Liver (tissue), 3 donors: Measurements from ENCODE around the gene RAB38.

Experiments used
- CTCF ChIP-seq: fragments of 150-350 bp; IDR thresholded peaks from 2 replicates; pipeline ENCODE4 v1.5.1; 2017; ENCODE audit warnings: improper control_type of control experiment, low read depth, low read length; ENCODE audit not compliant: missing input control
- GABPA ChIP-seq, 2 donors: IDR thresholded peaks in 1 of 2; conservative IDR thresholded peaks in 1 of 2; 2 replicates each; pipeline ENCODE4 v1.6.1; 2016; ENCODE audit warnings: antibody characterized with exemption in 2 of 2, mild to moderate bottlenecking in 1 of 2, moderate library complexity in 1 of 2
- TAF1 ChIP-seq: conservative IDR thresholded peaks from 2 replicates; pipeline ENCODE4 v1.6.1; 2016; ENCODE audit warnings: antibody characterized with exemption, mild to moderate bottlenecking
- donor health status: healthy.
- donor health status: healthy.

GRCh38 chr11:88183233-88183632 lies 8.0 kb upstream of the RAB38 start:
- TF ChIP-seq GABPA (IDR thresholded peaks at IDR 0.05 in 1 of 2, conservative IDR thresholded peaks at IDR 0.05 in 1 of 2) (no peak), CTCF (no peak), TAF1 (no peak)
